AG04450 (cell line): ENCODE results near the gene RASGRP2. TPM values are rescaled to one million over a fixed set of nuclear protein-coding genes. Genes with fewer than 3 reads are reported as not detected.

Source experiments
- CTCF ChIA-PET: fragments of 300-600, 350-600 bp; formaldehyde crosslinking; extraction: SDS; loops from one replicate; lab custom pipeline; 2022; ENCODE audit warnings: antibody characterized with exemption, inconsistent platforms; lab: Charles Lee
- POLR2A ChIA-PET: fragments of 350-600 bp; formaldehyde crosslinking; extraction: SDS; loops from one replicate; lab custom pipeline; 2021; ENCODE audit warnings: antibody characterized with exemption, inconsistent platforms; lab: Yijun Ruan, JAX
- DNase-seq: peaks from one replicate; pipeline ENCODE4 v3.0.0-alpha.2; 2011; ENCODE audit warnings: low read depth, low spot score
- H3K27ac ChIP-seq: one replicate; pipeline ENCODE4 v1.5.1; 2012; ENCODE audit warnings: low read depth, low read length, control low read depth
- H3K27me3 ChIP-seq: one replicate; pipeline ENCODE4 v1.6.0; 2012; ENCODE audit warnings: low read length; ENCODE audit not compliant: control insufficient read depth, insufficient read depth
- H3K4me3 ChIP-seq: 2 replicates; pipeline ENCODE4 v1.5.1; 2011; ENCODE audit warnings: mild to moderate bottlenecking, low read depth, low read length, control low read depth
- H3K9me3 ChIP-seq: 2 replicates; pipeline ENCODE4 v1.5.1; 2012; ENCODE audit warnings: low read length; ENCODE audit not compliant: control insufficient read depth, insufficient read depth
- CTCF ChIP-seq: IDR thresholded peaks from 2 replicates; pipeline ENCODE4 v1.5.1; 2011; ENCODE audit warnings: low read depth, low read length, control low read depth, inconsistent platforms
- polyA plus RNA-seq: library from polyadenylated mRNA; depleted of rRNA; stranded (reverse); fragments of >200 nt; gene quantifications from 2 replicates; pipeline ENCODE4 v1.2.3, GENCODE V29; 2011

RASGRP2 gene
- polyA plus RNA-seq, 1 experiment: 0.43 TPM

GRCh38 chr11:64767344-64768299 is 23.7 kb upstream of the RASGRP2 start:
- POLR2A ChIA-PET: no interaction called here
- no peaks in the 10 kb centered on the region for H3K9me3 ChIP-seq
- no peak overlapping the region for H3K4me3 ChIP-seq
- TF ChIP-seq CTCF: peak; percentile 64
- CTCF ChIA-PET: interaction anchor here (0.6 to 2.1 kb wide), 5 partner anchors 9 to 116 kb away, joined by 3 to 11 read pairs (median 4); partner anchors contain the start of gene SF1
- no peak overlapping the region for H3K27ac ChIP-seq
- H3K27me3 ChIP-seq: no peaks in the 10 kb centered on the region
- DNase-seq: no peak

GRCh38 chr11:64766881-64767280 is 22.9 kb upstream of the RASGRP2 start:
- no peak overlapping the region for H3K4me3 ChIP-seq
- no peak overlapping the region for H3K27ac ChIP-seq
- H3K9me3 ChIP-seq: no peaks in the 10 kb centered on the region
- H3K27me3 ChIP-seq: no peaks in the 10 kb centered on the region
- no peak for TF ChIP-seq CTCF
- no peak for DNase-seq
- POLR2A ChIA-PET: no interaction called here
- CTCF ChIA-PET: interaction anchor here (2.1 kb wide), 1 partner anchor 10 kb away, joined by 11 read pairs; no protein-coding TSS in a partner anchor

GRCh38 chr11:64765851-64766665 is 22.1 kb upstream of the RASGRP2 start:
- CTCF ChIA-PET: no interaction called here
- Histone ChIP-seq H3K27ac (no peak overlapping the region), H3K9me3 (no peaks in the 10 kb centered on the region), H3K4me3 (no peak overlapping the region), H3K27me3 (no peaks in the 10 kb centered on the region)
- TF ChIP-seq CTCF: no peak
- POLR2A ChIA-PET: interaction anchor here (0.7 kb wide), 1 partner anchor 126 kb away, joined by 3 read pairs; no protein-coding TSS in a partner anchor
- DNase-seq: no peak

- DNase-seq: no peak
- CTCF ChIA-PET: interaction anchor here (1.0 kb wide), 1 partner anchor 11 kb away, joined by 3 read pairs; no protein-coding TSS in a partner anchor
- POLR2A ChIA-PET: interaction anchor here (0.7 kb wide), 1 partner anchor 126 kb away, joined by 3 read pairs; no protein-coding TSS in a partner anchor
These were observed 21.4 kb upstream of the RASGRP2 start for GRCh38 chr11:64765291-64765850.

More at GRCh38 chr11:64765291-64765850, 21.4 kb upstream of the RASGRP2 start:
- no peak overlapping the region for H3K4me3 ChIP-seq
- no peaks in the 10 kb centered on the region for H3K27me3 ChIP-seq
- no peak overlapping the region for H3K27ac ChIP-seq
- TF ChIP-seq CTCF: peak; percentile 27
- no peaks in the 10 kb centered on the region for H3K9me3 ChIP-seq
